Calu3 (cell line): ENCODE data around the gene DNASE1L2. TPM values are rescaled to one million over a fixed set of nuclear protein-coding genes. Genes with fewer than 3 reads are reported as not detected.
A peak's percentile ranks its signal among the peaks of the same experiment; 100 is the strongest.

Source experiments
- BruUV-seq: library from RNA; stranded (reverse); fragments of 400-500 nt; replicated peaks from 2 replicates; lab custom pipeline; 2021; lab: Mats Ljungman, UMichigan
- CTCF ChIA-PET: fragments of 300-600 bp; sonication (Branson Sonifier 250); formaldehyde crosslinking; loops from one replicate; lab custom pipeline; 2022; ENCODE audit warnings: antibody characterized with exemption; lab: Charles Lee
- DNase-seq: peaks from one replicate; pipeline ENCODE4 v3.0.0; 2022
- H3K27ac Mint-ChIP-seq: one replicate; pipeline ENCODE4 v1.8.0; 2022; ENCODE audit warnings: mixed read lengths; ENCODE audit not compliant: unreplicated experiment
- H3K27me3 Mint-ChIP-seq: one replicate; pipeline ENCODE4 v1.8.0; 2022; ENCODE audit warnings: mixed read lengths; ENCODE audit not compliant: unreplicated experiment
- H3K36me3 Mint-ChIP-seq: one replicate; pipeline ENCODE4 v1.8.0; 2022; ENCODE audit warnings: mild to moderate bottlenecking, moderate library complexity, mixed read lengths; ENCODE audit not compliant: insufficient read depth, unreplicated experiment
- H3K4me1 Mint-ChIP-seq: one replicate; pipeline ENCODE4 v1.8.0; 2022; ENCODE audit warnings: mild to moderate bottlenecking, low read depth, mixed read lengths; ENCODE audit not compliant: unreplicated experiment
- H3K4me3 Mint-ChIP-seq: one replicate; pipeline ENCODE4 v1.8.0; 2022; ENCODE audit warnings: mild to moderate bottlenecking, low read depth, moderate library complexity, mixed read lengths; ENCODE audit not compliant: unreplicated experiment
- H3K9me3 Mint-ChIP-seq: one replicate; pipeline ENCODE4 v1.8.0; 2022; ENCODE audit warnings: low read depth, mixed read lengths; ENCODE audit not compliant: unreplicated experiment
- CTCF ChIP-seq: fragments of 200-600 bp; IDR thresholded peaks from one replicate; pipeline ENCODE4 v1.8.0; 2022; ENCODE audit warnings: antibody characterized with exemption; ENCODE audit not compliant: unreplicated experiment
- intact Hi-C: fragments of 100-400 bp; cut with micrococcal nuclease; formaldehyde crosslinking; loops from one replicate; pipeline ENCODE4 v1.10.0; 2022; ENCODE audit not compliant: unreplicated experiment
- total RNA-seq: library from RNA; stranded (reverse); gene quantifications from 2 replicates; pipeline ENCODE4 v1.2.3, GENCODE V29; 2022

DNASE1L2 gene
- total RNA-seq, 1 experiment from 2014 or later = 5.7 TPM

- peaks cover 20% of the 10 kb centered on the region for H3K36me3 Mint-ChIP-seq
- H3K4me3 Mint-ChIP-seq = no peak overlapping the region
- no peak for TF ChIP-seq CTCF
- no peaks in the 10 kb centered on the region for H3K9me3 Mint-ChIP-seq
- no TSS peak for BruUV-seq
- H3K4me1 Mint-ChIP-seq = peaks cover 10% of the 10 kb centered on the region
- CTCF ChIA-PET = interaction anchor here (0.6 to 2.4 kb wide), 12 partner anchors 9 to 470 kb away, joined by 3 to 27 read pairs (median 4); partner anchors contain the start of genes ECI1, PGP and TRAF7
- H3K27me3 Mint-ChIP-seq = peaks cover 80% of the 10 kb centered on the region
- H3K27ac Mint-ChIP-seq = no peak overlapping the region
- intact Hi-C loops = no loop called here
- DNase-seq = peak; percentile 57
Measured at GRCh38 chr16:2194166-2194834, 41.9 kb upstream of the DNASE1L2 start.

- Mint-ChIP-seq H3K4me3 (peak overlapping the region; percentile 58), H3K4me1 (peaks cover 10% of the 10 kb centered on the region), H3K27ac (no peak overlapping the region), H3K9me3 (no peaks in the 10 kb centered on the region), H3K27me3 (peaks cover 85% of the 10 kb centered on the region), H3K36me3 (peaks cover 20% of the 10 kb centered on the region)
- BruUV-seq = no TSS peak
- DNase-seq = peak; percentile 77
- peak; percentile 76 for TF ChIP-seq CTCF
- intact Hi-C loops = no loop called here
- CTCF ChIA-PET = interaction anchor here (0.8 to 2.4 kb wide), 11 partner anchors 8 to 470 kb away, joined by 3 to 27 read pairs (median 4); partner anchors contain the start of genes ECI1, PGP and TRAF7
Measured at GRCh38 chr16:2194852-2195321, 41.4 kb upstream of the DNASE1L2 start.

GRCh38 chr16:2195322-2196161, 40.7 kb upstream of the DNASE1L2 start:
- Mint-ChIP-seq H3K36me3 (peaks cover 20% of the 10 kb centered on the region), H3K27ac (no peak overlapping the region), H3K27me3 (peaks cover 92% of the 10 kb centered on the region), H3K4me3 (peak overlapping the region; percentile 58), H3K4me1 (peaks cover 10% of the 10 kb centered on the region), H3K9me3 (no peaks in the 10 kb centered on the region)
- DNase-seq = no peak
- CTCF ChIA-PET = interaction anchor here (0.8 to 2.4 kb wide), 10 partner anchors 8 to 469 kb away, joined by 3 to 27 read pairs (median 4); partner anchors contain the start of genes ECI1, PGP and TRAF7
- no TSS peak for BruUV-seq
- intact Hi-C loops = no loop called here
- TF ChIP-seq CTCF = no peak

- BruUV-seq = no TSS peak
- Mint-ChIP-seq H3K4me1 (peaks cover 10% of the 10 kb centered on the region), H3K9me3 (no peaks in the 10 kb centered on the region), H3K36me3 (peaks cover 20% of the 10 kb centered on the region), H3K27me3 (peaks cover 96% of the 10 kb centered on the region), H3K27ac (no peak within 1 kb of the TSS), H3K4me3 (peak within 1 kb of the TSS; percentile 62)
- intact Hi-C loops = no loop called here
- no peak for TF ChIP-seq CTCF
- CTCF ChIA-PET = interaction anchor here (2.4 kb wide), 1 partner anchor 305 kb away, joined by 9 read pairs; no protein-coding TSS in a partner anchor
- peak; percentile 36 for DNase-seq
Measured at GRCh38 chr16:2196162-2196980, 39.9 kb upstream of the DNASE1L2 start, which contains the start of gene CASKIN1. Gene CASKIN1 (minus strand): TSS chr16:2196605. CDS start chr16:2196432, 173 bp downstream.
